Cerebellar nuclear complex (tissue), 1 donor: ENCODE results near the gene ARHGAP26.
"Not testable (repeated sequence)": the region's sequence is repeated elsewhere in the genome, so short reads cannot be mapped to it uniquely, and the experiment has no call there.

ENCODE experiments used
- DNase-seq, 2 experiments: peaks; one replicate each; lab custom pipeline; 2025; lab: John Stamatoyannopoulos, UW

ARHGAP26 gene

GRCh38 chr5:142959683-142960657 lies 189.8 kb downstream of the ARHGAP26 start:
- DNase-seq: no peak

DNA sequence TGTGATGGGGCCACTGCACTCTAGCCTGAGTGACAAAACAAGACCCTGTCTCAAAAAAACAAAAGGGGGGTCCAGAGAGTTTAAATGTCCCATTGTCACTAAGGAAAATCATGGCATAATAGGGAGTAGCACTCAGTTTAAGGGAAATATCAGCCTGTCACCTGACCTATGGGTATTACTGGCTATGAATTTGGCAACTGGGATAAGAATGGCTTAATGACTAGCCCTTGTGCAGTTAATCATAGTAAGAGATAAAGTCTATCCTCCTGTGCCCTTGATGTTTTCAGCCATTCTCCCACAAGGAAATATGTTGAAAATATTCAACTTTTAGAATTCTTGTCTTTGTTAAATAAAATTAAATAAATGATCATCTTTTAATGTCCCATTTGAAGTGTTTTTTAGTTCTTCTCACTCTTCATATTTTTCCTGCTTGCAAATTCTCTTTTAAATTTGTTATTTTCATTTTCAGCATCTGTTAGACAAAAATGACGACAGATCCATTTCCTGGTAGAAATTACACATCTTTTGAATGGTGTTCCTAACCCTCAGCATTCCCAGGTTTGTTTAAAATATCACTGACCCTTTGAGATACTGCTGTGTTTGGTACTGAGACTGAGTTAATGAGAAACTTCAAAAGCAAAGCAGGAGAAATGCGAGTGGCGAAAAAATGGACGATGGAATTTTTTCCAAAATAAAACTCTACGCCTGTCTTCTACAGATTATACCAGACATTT lies 191.4 kb downstream of the ARHGAP26 start:
- DNase-seq: no peak

- no peak for DNase-seq
These were observed 192.0 kb downstream of the ARHGAP26 start for GRCh38 chr5:142962174-142962533.

DNA sequence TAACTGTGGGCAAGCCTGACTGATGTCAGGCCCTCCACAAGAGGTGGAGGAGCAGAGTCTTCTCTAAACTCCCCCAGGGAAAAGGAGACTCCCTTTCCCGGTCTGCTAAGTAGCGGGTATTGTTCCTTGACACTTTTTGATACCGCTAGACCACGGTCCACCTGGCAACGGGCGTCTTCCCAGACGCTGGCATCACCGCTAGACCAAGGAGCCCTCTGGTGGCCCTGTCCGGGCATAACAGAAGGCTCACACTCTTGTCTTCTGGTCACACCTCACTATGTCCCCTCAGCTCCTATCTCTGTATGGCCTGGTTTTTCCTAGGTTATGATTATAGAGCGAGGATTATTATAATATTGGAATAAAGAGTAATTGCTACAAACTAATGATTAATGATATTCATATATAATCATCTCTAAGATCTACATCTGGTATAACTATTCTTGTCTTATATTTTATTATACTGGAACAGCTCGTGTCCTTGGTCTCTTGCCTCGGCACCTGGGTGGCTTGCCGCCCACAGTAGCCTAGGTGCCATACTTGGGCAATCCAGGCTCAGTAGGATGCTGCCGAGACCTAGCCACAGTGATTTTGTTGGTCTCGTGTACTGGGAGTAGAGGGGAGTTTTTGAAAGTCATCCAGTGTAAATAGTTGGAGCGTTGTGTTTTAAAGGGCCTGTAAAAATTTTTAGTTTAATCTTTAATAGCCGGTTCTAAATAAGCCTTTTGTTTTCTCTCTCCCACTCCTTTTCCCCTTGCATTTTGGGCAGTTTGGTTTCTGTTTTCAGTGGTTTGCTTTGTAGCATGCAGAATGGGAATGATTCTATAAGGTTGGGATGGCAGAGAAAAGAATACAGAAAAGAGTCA lies 195.3 kb downstream of the ARHGAP26 start:
- not testable (repeated sequence) for DNase-seq

GRCh38 chr5:142966121-142966420 lies 195.9 kb downstream of the ARHGAP26 start:
- DNase-seq: no peak

DNA sequence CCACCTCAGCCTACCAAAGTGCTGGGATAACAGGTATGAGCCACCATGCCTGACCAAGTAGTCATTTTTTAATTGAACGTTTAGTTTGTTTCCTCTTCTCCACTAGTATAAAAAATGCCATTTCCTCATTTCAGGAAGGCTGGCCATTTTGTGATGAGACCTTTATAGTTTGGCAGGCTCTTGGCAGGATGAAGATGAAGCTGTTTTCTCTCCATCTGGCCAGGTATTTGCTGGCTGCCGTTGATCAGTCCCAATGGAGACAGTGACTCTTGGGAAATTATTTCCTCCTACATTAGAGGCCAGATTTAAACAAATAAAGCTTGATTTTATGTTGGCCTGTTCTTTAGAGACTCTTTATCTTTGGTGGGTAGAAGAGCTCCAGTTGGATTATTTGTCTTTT lies 199.0 kb downstream of the ARHGAP26 start:
- DNase-seq: no peak

- DNase-seq: no peak
These were observed 199.7 kb downstream of the ARHGAP26 start for GRCh38 chr5:142969624-142970439.

- DNase-seq: no peak
These were observed 200.4 kb downstream of the ARHGAP26 start for GRCh38 chr5:142970440-142971030.

DNA sequence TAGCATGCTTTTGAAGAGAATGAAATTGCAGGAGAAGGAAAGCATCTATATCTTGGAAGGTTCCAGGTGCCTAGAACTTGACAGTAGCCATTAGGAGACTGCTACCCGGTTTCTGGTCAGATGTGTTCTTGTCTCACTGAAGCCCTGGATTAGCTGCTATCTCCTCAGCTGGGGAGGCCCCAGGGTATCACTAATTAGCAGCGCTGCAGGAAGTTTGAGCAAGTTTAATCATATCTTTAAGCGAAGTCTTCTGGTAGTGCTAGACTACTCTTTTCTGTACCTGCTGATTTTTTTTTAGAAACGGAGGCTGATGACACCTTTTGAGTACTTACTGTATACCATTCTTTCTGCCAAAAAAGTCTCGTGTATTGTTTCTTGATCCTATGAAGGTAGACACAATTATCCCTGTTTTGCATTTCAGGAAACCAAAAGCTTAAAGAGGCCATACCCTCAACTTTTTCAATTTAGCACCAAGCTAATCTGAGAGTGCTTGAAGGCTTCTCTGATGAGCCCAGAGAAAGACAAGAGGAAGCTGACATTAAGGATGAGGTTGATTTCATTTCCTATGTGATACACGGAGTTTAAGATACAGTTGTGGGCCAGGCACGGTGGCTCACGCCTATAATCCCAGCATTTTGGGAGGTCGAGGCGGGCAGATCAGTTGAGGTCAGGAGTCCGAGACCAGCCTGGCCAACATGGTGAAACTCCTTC lies 201.3 kb downstream of the ARHGAP26 start:
- no peak for DNase-seq

- no peak for DNase-seq
These were observed 201.9 kb downstream of the ARHGAP26 start for GRCh38 chr5:142972064-142972570.

GRCh38 chr5:142973932-142974331 lies 203.8 kb downstream of the ARHGAP26 start:
- DNase-seq: no peak

GRCh38 chr5:142974409-142974808 lies 204.2 kb downstream of the ARHGAP26 start:
- no peak for DNase-seq

GRCh38 chr5:142976861-142977260 lies 206.7 kb downstream of the ARHGAP26 start:
- DNase-seq: no peak

DNA sequence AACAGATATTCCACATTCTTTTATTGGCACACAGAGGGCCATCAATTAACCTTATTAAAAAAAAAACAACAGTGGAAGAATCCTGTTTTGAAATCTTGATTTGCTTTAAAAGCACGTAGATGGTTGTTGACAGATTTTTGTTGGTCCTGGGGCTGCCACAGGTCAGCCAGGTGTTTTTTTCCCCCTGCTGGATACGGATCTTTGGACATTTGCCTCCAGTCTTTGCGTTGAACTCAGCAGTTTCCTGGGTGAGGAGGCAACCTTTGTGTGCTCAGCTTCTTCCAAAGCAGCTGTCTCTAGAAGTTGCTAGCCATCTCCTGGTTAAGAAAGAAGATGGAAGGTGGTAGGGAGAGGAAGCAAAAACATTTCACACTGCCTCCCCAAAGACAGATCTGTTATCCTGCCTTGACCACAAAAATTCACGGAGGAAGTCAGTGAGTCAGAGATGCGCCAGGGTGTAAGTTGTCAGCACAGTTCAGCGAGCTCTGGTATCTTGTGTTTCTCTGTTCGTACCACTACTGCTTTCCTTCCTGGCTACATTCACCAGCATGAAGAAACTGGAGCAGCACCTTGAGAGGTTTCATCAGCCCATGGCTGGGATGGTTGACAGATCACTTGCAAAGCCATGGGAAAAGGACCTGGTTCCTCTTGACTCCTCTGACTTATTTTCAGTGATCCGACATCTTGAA lies 207.3 kb downstream of the ARHGAP26 start:
- no peak for DNase-seq

DNA sequence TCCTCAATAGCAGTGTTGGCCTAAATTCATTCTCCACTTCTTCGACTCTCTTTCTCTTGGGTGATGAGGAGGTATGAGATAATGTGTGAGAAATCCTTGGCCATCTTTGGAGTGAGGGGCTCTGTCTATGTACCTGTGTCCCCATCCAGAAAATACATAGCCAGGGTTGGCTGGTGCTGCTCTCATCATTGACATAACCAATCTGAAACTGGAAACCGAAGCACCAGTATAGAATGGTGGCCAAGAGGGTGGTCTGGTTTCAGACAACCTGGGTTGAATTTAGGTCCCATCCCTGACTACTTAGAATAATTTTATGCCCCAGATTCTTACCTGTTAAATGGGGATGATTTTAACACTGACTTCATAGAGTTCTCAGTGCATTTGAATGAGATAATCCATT lies 208.1 kb downstream of the ARHGAP26 start:
- DNase-seq: no peak

DNA sequence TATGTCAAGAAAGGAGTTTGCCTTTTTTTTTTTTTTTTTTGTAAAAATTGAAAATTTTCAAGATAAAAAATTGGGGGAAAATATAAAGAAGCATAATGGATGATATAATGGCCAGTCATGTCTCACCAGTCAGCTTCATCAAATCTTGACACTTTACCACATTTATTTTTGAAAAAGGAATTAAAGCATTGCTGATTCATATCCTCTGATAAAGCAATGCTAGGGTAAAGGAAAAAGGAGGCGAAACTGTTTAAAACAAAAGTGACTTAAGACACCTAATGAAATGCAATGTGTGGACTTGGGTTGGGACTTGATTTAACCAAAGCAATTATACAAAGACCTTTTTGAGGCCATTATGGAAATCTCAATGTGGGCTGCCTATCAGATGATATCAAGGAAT lies 208.5 kb downstream of the ARHGAP26 start:
- DNase-seq: no peak

- no peak for DNase-seq
These were observed 209.5 kb downstream of the ARHGAP26 start for GRCh38 chr5:142979636-142980035.

DNA sequence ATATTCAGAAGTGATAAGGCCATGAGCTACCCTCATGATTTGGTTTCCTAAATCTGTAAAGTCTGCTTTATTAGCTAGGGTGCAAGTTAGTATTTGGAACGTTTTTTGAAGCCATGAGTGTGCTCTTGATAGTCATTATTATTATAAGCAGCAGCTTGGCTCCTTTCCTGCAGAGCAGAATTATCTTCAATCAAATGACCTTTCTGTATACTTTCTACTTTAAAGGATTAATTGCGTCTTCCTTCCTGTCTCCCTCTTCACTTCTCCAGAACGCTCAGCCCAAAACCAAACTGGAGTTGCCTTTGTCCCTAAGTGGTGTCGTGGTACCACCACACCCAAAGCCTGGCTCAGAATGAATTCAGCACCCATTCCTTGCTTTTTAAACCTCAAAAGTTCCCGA lies 211.3 kb downstream of the ARHGAP26 start:
- DNase-seq: no peak
